Subcutaneous abdominal adipose tissue (tissue), 5 donors: Measurements from ENCODE around the gene SLC30A1.
"Not testable (repeated sequence)": the region's sequence is repeated elsewhere in the genome, so short reads cannot be mapped to it uniquely, and the experiment has no call there.

Experiments used
- H3K27ac ChIP-seq: one replicate; pipeline ENCODE4 v1.7.0; 2013; ENCODE audit warnings: low read depth, mild to moderate bottlenecking, inconsistent platforms, low read length, moderate library complexity
- H3K27me3 ChIP-seq, 5 donors: one replicate each; pipeline ENCODE4 v1.7.0; 2013; ENCODE audit warnings: low read length in 5 of 5, inconsistent platforms in 1 of 5; ENCODE audit not compliant: control insufficient read depth in 5 of 5, insufficient read depth in 4 of 5
- H3K36me3 ChIP-seq, 5 donors: one replicate each; pipeline ENCODE4 v1.7.0; 2013; ENCODE audit warnings: low read length in 5 of 5; ENCODE audit not compliant: control insufficient read depth in 5 of 5, insufficient read depth in 5 of 5
- H3K4me1 ChIP-seq, 5 donors: one replicate each; pipeline ENCODE4 v1.7.0; 2013; ENCODE audit warnings: low read length in 5 of 5, mild to moderate bottlenecking in 3 of 5, moderate library complexity in 1 of 5; ENCODE audit not compliant: control insufficient read depth in 5 of 5, insufficient read depth in 5 of 5
- H3K4me3 ChIP-seq, 5 donors: one replicate each; pipeline ENCODE4 v1.7.0; 2013; ENCODE audit warnings: low read length in 5 of 5, low read depth in 1 of 5
- H3K9ac ChIP-seq, 5 donors: one replicate each; pipeline ENCODE4 v1.7.0; 2013; ENCODE audit warnings: low read length in 5 of 5, mild to moderate bottlenecking in 4 of 5, moderate library complexity in 3 of 5
- H3K9me3 ChIP-seq, 5 donors: one replicate each; pipeline ENCODE4 v1.7.0; 2013; ENCODE audit warnings: low read length in 5 of 5; ENCODE audit not compliant: control insufficient read depth in 5 of 5
- donor health status: healthy.
- donor health status: healthy.
- donor health status: healthy.
- donor health status: healthy.
- donor health status: healthy.

The SLC30A1 gene

GRCh38 chr1:211578640-211579439 is at the start of gene SLC30A1:
Gene SLC30A1, minus strand, starts transcription at chr1:211579161. Its CDS starts 549 bp downstream, at chr1:211578612.
- Histone ChIP-seq H3K9me3 (no peaks in the 10 kb centered on the region), H3K27me3 (no peaks in the 10 kb centered on the region), H3K27ac (peak within 1 kb of the TSS; percentile 84), H3K4me1 (peaks cover 2 to 72% (median 61%) of the 10 kb centered on the region in 5 donors), H3K36me3 (peaks cover 6 to 20% (median 9%) of the 10 kb centered on the region in 5 donors), H3K4me3 (peak within 1 kb of the TSS; percentile 96 to 97 (median 97)), H3K9ac (peak within 1 kb of the TSS; percentile 68 to 93 (median 90))

GRCh38 chr1:211628417-211628816 is 49.5 kb upstream of the SLC30A1 start:
- Histone ChIP-seq H3K9me3 (no peaks in the 10 kb centered on the region), H3K9ac (no peak overlapping the region), H3K27me3 (no peaks in the 10 kb centered on the region), H3K4me1 (peaks cover 0 to 18% (median 10%) of the 10 kb centered on the region in 5 donors), H3K27ac (no peak overlapping the region), H3K36me3 (no peaks in the 10 kb centered on the region), H3K4me3 (no peak overlapping the region)

DNA sequence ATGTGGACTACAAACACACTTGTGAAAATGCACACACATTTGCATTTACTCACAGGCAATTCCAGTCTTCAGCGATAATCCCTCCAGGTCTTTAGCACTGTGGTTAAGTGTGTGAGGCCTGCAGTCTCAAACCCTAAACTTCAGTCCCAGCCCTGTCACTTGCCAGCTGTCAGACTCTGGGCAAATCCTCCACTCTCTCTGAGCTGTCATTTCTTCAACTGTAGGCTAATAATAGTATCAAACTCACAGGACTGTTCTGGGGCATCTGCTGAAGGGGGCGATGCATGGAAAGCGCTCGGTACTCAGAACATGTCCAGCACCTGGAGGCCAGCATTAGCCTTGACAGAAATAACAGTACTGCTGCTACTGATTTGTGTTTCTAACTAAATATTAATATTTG is 48.3 kb upstream of the SLC30A1 start:
- no peak overlapping the region for H3K27ac ChIP-seq

GRCh38 chr1:211625866-211626265 is 46.9 kb upstream of the SLC30A1 start:
- not testable (repeated sequence) for H3K36me3 ChIP-seq, H3K9ac ChIP-seq, H3K27me3 ChIP-seq, H3K27ac ChIP-seq, H3K4me3 ChIP-seq, H3K9me3 ChIP-seq
- H3K4me1 ChIP-seq: peaks cover 0 to 12% (median 7%) of the 10 kb centered on the region in 5 donors

More for the DNA sequence above, 48.3 kb upstream of the SLC30A1 start:
- Histone ChIP-seq H3K9me3 (no peaks in the 10 kb centered on the region), H3K4me1 (peaks cover 0 to 9% (median 0%) of the 10 kb centered on the region in 5 donors), H3K4me3 (no peak overlapping the region), H3K36me3 (no peaks in the 10 kb centered on the region), H3K27me3 (no peaks in the 10 kb centered on the region), H3K9ac (no peak overlapping the region)

GRCh38 chr1:211625040-211625439 is 46.1 kb upstream of the SLC30A1 start:
- no peak overlapping the region for H3K27ac ChIP-seq

GRCh38 chr1:211623515-211623914 is 44.6 kb upstream of the SLC30A1 start:
- H3K4me1 ChIP-seq: peaks cover 0 to 12% (median 3%) of the 10 kb centered on the region in 5 donors
- H3K27me3 ChIP-seq: no peaks in the 10 kb centered on the region
- H3K9ac ChIP-seq: no peak overlapping the region
- no peaks in the 10 kb centered on the region for H3K36me3 ChIP-seq
- H3K4me3 ChIP-seq: no peak overlapping the region
- H3K9me3 ChIP-seq: no peaks in the 10 kb centered on the region
- H3K27ac ChIP-seq: no peak overlapping the region

More at GRCh38 chr1:211625040-211625439, 46.1 kb upstream of the SLC30A1 start:
- H3K4me3 ChIP-seq: no peak overlapping the region
- no peaks in the 10 kb centered on the region for H3K27me3 ChIP-seq
- H3K36me3 ChIP-seq: no peaks in the 10 kb centered on the region
- no peak overlapping the region for H3K9ac ChIP-seq
- H3K9me3 ChIP-seq: no peaks in the 10 kb centered on the region
- peaks cover 0 to 12% (median 3%) of the 10 kb centered on the region in 5 donors for H3K4me1 ChIP-seq

- Histone ChIP-seq H3K27ac (no peak overlapping the region), H3K4me3 (no peak overlapping the region), H3K4me1 (peaks cover 1 to 15% (median 10%) of the 10 kb centered on the region in 5 donors), H3K36me3 (no peaks in the 10 kb centered on the region), H3K27me3 (no peaks in the 10 kb centered on the region), H3K9ac (no peak overlapping the region), H3K9me3 (no peaks in the 10 kb centered on the region)
These were observed 42.7 kb upstream of the SLC30A1 start for GRCh38 chr1:211621447-211622198.

DNA sequence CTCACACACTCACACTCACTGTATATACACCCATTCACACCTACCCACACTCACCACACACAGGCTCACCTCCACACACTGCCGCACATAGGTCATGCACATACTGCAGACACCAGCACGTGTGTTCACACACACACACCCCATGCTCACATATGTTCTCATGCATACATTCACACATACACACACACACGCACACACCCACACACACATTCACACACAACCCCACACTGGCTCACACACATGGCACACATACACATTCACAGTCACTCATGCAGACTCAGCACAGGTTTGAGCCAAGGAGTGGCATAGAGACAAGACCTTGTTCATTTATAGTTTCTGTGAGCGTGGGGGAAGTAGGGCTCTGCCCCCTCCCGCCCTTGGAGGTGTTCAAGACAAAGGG is 41.1 kb upstream of the SLC30A1 start:
- Histone ChIP-seq H3K9me3 (no peaks in the 10 kb centered on the region), H3K27me3 (no peaks in the 10 kb centered on the region), H3K4me3 (no peak overlapping the region), H3K27ac (no peak overlapping the region), H3K36me3 (no peaks in the 10 kb centered on the region), H3K9ac (no peak overlapping the region), H3K4me1 (peaks cover 5 to 22% (median 18%) of the 10 kb centered on the region in 5 donors)

- H3K9ac ChIP-seq: no peak overlapping the region
- H3K27me3 ChIP-seq: no peaks in the 10 kb centered on the region
- H3K4me1 ChIP-seq: peaks cover 5 to 22% (median 18%) of the 10 kb centered on the region in 5 donors
- H3K27ac ChIP-seq: no peak overlapping the region
- no peaks in the 10 kb centered on the region for H3K36me3 ChIP-seq
- H3K9me3 ChIP-seq: no peaks in the 10 kb centered on the region
- no peak overlapping the region for H3K4me3 ChIP-seq
These were observed 40.4 kb upstream of the SLC30A1 start for GRCh38 chr1:211619033-211619996.
